ENCODE data around the gene ESYT2. TPM values are rescaled to one million over a fixed set of nuclear protein-coding genes. Genes with fewer than 3 reads are reported as not detected.

Gene ESYT2
- total RNA-seq, 1 experiment from 2014 or later = 39.0 TPM

DNA sequence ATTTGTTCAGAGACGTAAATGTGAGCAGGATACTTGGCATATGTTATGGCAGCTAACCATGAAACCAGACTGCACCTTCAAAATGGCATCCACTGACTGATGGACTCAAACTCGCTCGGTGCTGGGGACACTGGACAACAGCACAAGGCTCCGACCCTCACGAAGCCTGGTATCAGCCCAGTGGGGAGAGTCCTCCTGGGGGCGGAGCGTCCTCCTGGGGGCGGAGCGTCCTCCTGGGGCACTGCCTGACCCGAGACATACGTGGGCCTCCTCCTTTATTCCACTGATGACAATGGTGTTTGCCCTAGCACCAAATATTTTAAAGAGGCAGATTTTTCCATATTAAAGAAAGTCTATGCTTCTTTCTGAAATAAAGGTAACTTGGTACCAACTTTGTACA is 39.5 kb downstream of the ESYT2 start:
- Histone ChIP-seq H3K79me1 (ENCODE audit: insufficient read depth, low read depth, low read length, poor library complexity, severe bottlenecking) (no peaks in the 10 kb centered on the region), H3T11ph (ENCODE audit: low read length) (no peak overlapping the region), H4K8ac (replicated peaks; ENCODE audit: insufficient read length, low read depth, low read length) (no peak overlapping the region), H3K27me3 (ENCODE audit: insufficient read depth, low read length) (no peaks in the 10 kb centered on the region), H3K27ac (ENCODE audit: insufficient read length, low read depth, low read length) (no peak overlapping the region), H3K23ac (ENCODE audit: insufficient read length, low read depth, low read length) (no peak overlapping the region), H2BK5ac (ENCODE audit: insufficient read length, low read length) (no peak overlapping the region), H3K9ac (ENCODE audit: extremely low read depth, insufficient read length, low read length) (no peak overlapping the region), H3K14ac (ENCODE audit: insufficient read depth, low read length) (no peak overlapping the region), H2BK12ac (ENCODE audit: insufficient read length, low read depth, low read length) (no peak overlapping the region), H3K18ac (ENCODE audit: insufficient read length, low read depth, low read length) (no peak overlapping the region), H3K56ac (ENCODE audit: insufficient read length, low read depth, low read length) (no peak overlapping the region), H3K23me2 (ENCODE audit: insufficient read length, low read depth, low read length, poor library complexity, severe bottlenecking) (no peaks in the 10 kb centered on the region), H4K5ac (ENCODE audit: insufficient read length, low read depth, low read length) (no peak overlapping the region), H4K20me1 (ENCODE audit: control insufficient read depth, insufficient read depth, insufficient read length) (no peaks in the 10 kb centered on the region), H2BK15ac (ENCODE audit: low read depth, low read length) (no peak overlapping the region), H3K4me1 (ENCODE audit: insufficient read depth, low read length) (no peaks in the 10 kb centered on the region), H3K4me2 (ENCODE audit: insufficient read depth, insufficient read length, low read length) (no peak overlapping the region), H3K4ac (ENCODE audit: low read depth, low read length) (no peak overlapping the region), H3K79me2 (ENCODE audit: insufficient read depth, low read length) (no peaks in the 10 kb centered on the region), H2BK20ac (ENCODE audit: low read depth, low read length, poor library complexity, severe bottlenecking) (no peak overlapping the region), H4K91ac (ENCODE audit: insufficient read length, low read depth, low read length) (no peak overlapping the region), H2AK5ac (ENCODE audit: insufficient read length, low read length) (no peak overlapping the region), H3K9me3 (ENCODE audit: control insufficient read depth, low read depth, low read length) (no peaks in the 10 kb centered on the region), H2AFZ (ENCODE audit: low read length) (no peak overlapping the region), H2BK120ac (ENCODE audit: low read depth, low read length, poor library complexity, severe bottlenecking) (no peak overlapping the region)
- no CpG with 5 or more reads among the region's 11 CpGs for WGBS (ENCODE audit: extremely low coverage, insufficient read length, low lambda C conversion rate)
- TF ChIP-seq, protein P1, sequence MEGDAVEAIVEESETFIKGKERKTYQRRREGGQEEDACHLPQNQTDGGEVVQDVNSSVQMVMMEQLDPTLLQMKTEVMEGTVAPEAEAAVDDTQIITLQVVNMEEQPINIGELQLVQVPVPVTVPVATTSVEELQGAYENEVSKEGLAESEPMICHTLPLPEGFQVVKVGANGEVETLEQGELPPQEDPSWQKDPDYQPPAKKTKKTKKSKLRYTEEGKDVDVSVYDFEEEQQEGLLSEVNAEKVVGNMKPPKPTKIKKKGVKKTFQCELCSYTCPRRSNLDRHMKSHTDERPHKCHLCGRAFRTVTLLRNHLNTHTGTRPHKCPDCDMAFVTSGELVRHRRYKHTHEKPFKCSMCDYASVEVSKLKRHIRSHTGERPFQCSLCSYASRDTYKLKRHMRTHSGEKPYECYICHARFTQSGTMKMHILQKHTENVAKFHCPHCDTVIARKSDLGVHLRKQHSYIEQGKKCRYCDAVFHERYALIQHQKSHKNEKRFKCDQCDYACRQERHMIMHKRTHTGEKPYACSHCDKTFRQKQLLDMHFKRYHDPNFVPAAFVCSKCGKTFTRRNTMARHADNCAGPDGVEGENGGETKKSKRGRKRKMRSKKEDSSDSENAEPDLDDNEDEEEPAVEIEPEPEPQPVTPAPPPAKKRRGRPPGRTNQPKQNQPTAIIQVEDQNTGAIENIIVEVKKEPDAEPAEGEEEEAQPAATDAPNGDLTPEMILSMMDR (conservative IDR thresholded peaks at IDR 0.05) = no peak
- peak overlapping the region in 1 of 3 experiments; percentile 74; a peak in 1 of 7 replicates for H3K27ac Mint-ChIP-seq
- H3K4me1 Mint-ChIP-seq = 0 out of 4 replicates have a peak, but pooled peaks cover 0 to 2% of the 10 kb centered on the region in 2 experiments
- H3K36me3 Mint-ChIP-seq (ENCODE audit: insufficient read depth in 1 of 3, low read depth in 3 of 3) = peaks cover 12 to 58% (median 41%) of the 10 kb centered on the region in 3 experiments; a peak in 6 of 7 replicates
- no peak overlapping the region for H3K4me3 Mint-ChIP-seq
- H3K9me3 Mint-ChIP-seq = no peaks in the 10 kb centered on the region
- H3K27me3 Mint-ChIP-seq (ENCODE audit: low read depth) = no peaks in the 10 kb centered on the region
- peak; percentile 45 for DNase-seq
